ENCODE data around the gene PNLIPRP3. TPM values are rescaled to one million over a fixed set of nuclear protein-coding genes. Genes with fewer than 3 reads are reported as not detected.
"Not testable (repeated sequence)": the region's sequence is repeated elsewhere in the genome, so short reads cannot be mapped to it uniquely, and the experiment has no call there.

The PNLIPRP3 gene
- total RNA-seq (2014; rRNA removed; shearing (Covaris generic)) = not detected in 2 replicates
- polyA plus RNA-seq (2014; cell fraction: nucleus; rRNA removed) = not detected in 2 replicates

DNA sequence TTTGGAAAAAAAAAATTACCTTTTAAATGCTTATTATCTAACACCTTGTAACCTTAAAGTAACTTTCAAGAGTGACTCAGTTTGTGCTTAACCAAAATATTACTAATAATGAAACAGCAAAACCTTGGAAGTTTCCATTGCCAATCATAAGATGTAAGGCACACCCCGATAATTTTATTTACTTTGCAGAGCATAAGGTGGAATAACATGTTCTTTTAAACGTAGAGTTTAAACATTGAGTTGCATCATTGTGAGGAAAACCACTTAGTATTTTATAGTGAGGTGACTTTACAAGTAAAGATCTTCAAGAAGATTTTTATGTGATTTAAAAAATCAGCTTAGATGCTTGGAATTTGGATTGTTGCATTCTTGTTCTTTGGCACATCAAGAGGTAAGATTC, at the start of gene PNLIPRP3:
PNLIPRP3 (plus strand) TSS at position 177 of the 400 bp plus-strand sequence; CDS start at position 343, 166 bp downstream.
- DNase-seq (ENCODE audit: extremely low read depth, low read depth) = no peak

DNA sequence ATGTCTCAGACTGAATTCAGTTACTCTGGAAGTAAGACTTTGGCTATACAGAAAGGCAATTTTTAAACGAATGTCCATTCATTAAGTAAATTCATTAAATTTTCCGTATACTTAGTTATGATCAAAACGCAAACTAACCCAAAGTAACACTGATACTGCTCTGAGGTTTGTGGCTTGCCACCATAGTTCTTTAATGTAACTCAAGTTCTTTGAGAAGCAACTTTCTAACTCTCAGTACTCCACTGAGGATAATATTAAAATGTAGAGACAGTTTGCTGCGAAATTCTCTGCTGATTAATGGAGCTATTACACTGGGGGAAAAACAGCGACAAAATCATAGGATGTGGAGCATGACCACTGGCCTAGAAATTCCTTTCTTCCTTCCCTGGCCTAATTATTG, 45.4 kb upstream of the PNLIPRP3 start:
- no peak for DNase-seq (ENCODE audit: extremely low read depth, low read depth)

DNA sequence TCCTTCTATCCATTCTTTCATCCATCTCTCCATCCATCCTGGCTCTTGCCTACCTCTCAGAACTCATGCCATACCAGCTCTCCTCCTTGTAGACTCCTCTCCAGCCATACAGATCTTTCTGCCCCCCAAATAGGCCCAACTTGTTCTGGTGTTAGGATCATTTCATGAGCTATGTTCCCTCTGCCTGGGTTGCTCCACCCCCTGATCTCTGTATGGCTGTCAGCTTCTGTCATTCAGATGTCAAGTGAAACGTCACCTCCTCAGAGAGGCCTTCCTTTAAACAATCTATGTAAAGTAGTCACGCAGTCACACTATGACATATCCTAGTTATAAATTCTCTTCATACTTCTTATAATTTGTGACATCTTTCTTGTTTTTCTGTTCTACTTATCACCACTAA, 42.3 kb upstream of the PNLIPRP3 start:
- no peak for DNase-seq (ENCODE audit: extremely low read depth, low read depth)

DNA sequence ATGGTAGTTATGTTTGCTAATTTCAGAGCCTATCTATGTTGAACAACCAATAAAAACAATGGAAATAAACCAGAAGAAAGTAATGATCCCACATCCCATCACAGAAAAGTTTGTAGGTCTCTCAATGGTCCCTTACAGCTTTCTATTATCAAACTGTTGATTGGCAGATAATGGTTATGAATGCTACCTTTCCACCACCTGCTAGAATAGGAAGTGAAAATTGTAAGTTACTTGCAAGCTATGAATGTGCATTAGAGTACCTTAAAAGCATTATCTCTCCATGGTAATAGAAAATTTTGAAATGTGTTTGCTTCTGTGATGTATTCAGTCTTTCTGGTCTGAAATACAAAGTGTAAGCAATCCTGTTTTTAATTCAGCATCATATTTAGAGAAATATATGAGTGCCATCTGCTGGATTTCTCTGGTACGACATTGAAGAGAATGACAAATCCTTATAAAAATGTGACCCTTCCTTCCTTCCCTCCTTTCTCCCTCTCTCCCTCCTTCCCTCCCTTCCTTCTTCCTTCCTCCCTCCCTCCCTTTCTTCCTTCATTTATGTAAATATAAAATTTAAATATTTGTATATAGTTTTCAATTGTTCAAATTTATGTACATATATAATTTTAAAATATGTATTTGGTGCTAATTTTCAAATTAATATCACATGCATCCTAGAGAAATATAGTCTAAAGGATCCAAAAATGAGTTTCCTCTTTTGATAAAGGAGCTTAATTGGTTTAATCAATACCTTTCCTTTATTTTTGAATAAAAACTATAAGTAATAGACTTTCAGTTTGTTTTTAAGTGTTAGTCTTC, 41.4 kb upstream of the PNLIPRP3 start:
- peak; percentile 28 for DNase-seq (ENCODE audit: extremely low read depth, low read depth)

DNA sequence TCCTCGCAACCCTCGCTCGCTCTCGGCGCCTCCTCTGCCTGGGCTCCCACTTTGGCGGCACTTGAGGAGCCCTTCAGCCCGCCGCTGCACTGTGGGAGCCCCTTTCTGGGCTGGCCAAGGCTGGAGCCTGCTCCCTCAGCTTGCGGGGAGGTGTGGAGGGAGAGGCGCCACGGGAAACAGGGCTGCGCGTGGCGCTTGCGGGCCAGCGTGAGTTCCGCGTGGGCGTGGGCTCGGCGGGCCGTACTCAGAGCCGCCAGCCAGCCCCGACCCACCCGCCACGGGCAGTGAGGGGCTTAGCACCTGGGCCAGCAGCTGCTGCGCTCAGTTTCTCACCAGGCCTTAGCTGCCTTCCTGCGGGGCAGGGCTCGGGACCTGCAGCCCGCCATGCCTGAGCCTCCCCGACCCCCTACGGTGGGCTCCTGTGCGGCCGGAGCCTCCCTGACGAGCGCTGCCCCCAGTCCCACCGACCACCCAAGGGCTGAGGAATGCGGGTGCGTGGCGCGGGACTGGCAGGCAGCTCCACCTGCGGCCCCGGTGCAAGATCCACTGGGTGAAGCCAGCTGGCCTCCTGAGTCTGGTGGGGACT, 34.3 kb upstream of the PNLIPRP3 start:
- DNase-seq (ENCODE audit: extremely low read depth, low read depth) = not testable (repeated sequence)

DNA sequence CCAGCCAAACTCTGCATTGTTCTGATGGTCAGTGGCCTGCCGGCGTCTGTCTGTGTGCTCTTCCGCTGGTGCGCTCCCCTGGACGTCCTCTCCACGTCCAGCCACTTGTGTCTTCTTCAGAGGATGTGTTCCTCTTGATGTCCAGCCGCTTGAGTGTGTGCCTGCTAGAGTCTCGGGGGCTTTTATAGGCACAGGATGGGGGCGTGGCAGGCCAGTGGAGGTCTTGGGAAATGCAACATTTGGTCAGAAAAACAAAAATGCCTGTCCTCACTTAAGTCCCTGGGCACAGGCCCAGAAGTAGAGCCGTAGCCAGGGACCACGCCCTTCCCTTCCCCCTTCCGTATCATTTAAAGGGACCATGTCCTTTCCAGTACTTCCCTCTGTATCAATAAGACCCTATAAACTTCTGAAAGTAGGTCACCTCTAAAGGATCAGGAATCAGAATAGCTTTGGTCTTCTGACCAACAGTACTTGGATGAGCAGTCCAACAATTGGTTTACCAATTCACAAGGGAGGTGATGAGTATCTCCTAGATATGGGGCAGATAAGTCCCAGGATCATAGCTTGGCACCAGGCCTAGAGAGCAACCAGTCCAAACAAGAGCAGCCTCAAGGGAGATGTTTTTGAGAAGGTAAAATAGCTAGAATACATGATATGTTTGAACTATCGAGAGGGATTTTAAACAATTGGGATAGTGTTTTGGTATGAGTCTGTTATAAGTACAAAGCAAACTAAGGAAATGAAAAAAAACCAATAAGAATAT, 32.2 kb upstream of the PNLIPRP3 start:
- no peak for DNase-seq (ENCODE audit: extremely low read depth, low read depth)

DNA sequence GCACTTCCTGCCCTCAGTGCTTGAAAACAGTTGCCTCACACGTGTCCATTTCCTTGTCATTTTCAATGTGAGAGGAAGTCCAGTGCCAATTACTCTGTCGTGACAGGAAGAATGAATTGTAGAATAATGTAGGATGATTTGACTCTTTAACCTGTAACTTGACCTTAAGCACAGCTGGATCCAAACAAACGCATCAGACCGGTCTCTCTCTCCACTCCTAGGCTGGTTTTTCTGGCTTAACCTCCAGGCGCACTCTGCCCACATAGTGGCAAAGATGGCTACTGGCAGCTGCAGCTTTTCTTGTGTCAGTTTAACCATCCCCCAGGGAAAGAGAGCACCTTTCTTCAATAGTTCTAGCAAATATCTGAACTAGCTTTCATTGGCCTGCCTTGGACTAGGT, 29.4 kb upstream of the PNLIPRP3 start:
- no peak for DNase-seq (ENCODE audit: extremely low read depth, low read depth)

DNA sequence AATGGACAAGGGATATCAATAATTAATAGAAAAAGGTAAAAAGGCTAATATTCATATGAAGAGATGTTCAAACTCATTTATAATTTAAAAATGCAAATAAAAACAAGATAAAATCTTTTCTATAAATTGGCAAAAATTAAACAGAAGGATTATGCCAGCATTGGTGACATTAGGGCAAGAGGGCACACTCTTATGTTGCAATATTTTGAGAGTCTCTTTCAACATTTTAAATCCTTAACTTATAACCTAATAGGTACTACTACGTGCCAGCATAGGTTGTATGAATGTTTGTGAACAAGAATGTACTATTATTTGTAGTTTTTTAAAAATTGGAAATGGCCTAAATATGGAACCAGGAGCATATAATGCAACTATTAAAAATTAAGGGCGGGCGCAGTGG, 24.8 kb upstream of the PNLIPRP3 start:
- DNase-seq (ENCODE audit: extremely low read depth, low read depth) = no peak

DNA sequence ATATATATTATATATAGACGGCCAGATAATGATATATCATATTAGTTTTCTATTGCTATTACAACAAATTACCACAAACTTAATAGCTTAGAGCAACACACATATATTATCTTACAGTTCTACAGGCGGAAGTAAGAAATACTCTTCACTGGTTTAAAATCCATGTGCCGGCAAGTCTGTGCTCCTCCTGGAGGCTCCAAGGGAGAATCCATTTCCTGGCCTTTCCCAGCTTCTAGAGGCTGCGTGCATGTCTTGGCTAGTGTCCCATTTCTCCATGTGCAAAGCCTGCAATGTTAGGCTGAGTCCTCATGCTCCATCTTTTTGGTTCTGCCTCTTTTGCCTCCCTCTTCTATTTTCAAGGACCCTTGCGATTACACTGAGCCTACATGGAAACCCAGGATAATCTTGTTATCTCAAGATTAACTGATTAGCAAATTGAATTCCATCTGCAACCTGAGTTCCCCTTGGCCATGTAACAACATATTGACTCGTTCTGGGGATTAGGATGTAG, 23.9 kb upstream of the PNLIPRP3 start:
- DNase-seq (ENCODE audit: extremely low read depth, low read depth) = no peak

DNA sequence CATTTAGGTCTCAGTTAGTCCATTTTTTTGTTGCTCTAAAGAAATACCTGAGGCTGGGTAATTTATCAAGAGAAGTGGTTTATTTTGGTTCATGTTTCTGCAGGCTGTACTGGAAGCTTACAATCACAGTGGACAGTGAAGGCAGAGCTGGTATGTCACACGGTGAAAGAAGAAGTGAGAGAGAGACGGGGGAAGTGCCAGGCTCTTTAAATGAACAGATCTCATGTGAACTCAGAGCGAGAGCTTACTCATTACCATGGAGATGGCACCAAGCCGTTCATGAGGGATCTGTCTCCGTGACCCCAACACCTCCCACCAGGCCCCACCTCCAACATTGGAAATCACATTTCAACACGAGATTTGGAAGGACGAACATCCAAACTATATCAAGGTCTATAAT, 18.9 kb upstream of the PNLIPRP3 start:
- DNase-seq (ENCODE audit: extremely low read depth, low read depth) = no peak

DNA sequence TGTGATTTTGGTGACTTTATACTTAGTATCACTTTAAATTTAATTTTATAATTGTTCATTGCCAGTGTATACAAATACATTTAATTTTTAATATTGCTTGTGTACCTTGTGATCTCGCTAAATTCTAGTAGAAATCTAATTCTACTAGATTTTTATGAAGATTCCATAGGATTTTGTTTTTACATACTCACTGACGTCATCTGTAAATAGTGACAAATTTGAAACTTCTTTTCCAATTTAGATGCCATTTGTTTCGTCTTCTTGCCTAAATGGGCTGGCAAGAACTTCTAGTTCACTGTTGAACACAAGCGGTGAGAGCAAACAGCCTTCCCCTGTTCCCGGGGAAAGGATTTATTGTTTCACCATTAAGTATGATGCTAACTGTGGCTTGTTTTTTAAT, 17.3 kb upstream of the PNLIPRP3 start:
- DNase-seq (ENCODE audit: extremely low read depth, low read depth) = no peak

DNA sequence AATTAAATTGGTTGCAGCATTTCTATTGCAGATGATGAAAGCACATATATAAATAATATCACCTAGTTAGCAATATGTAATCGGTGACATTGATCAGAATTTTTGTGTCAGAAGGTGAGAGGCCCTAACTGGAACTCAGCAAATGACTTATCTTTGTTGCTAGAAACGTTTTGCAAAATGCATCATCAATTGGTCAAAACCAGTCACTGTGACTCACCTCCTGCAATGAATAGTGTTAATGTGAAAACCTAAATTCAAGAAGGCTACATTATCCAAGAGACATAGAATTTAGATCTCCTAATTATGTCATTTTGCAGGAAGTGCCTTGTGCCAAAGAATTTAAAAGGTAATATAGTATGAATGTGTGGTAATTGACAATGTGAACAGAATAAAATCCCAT, 9.8 kb upstream of the PNLIPRP3 start:
- no peak for DNase-seq (ENCODE audit: extremely low read depth, low read depth)

DNA sequence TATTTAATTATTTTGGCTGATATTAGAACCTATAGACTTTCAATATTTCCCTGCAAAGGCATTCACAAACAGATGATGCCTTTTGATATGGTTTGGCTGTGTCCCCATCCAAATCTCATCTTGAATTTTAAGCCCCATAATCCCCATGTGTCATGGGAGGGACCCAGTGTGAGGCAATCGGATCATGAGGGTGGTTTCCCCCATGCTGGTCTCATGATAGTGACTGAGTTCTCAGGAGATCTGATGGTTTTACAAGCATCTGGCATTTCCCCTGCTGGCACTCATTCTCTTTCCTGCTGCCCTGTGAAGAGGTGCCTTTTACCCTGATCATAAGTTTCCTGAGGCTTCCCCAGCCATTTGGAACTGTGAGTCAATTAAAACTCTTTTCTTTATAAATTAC, 9.3 kb upstream of the PNLIPRP3 start:
- no peak for DNase-seq (ENCODE audit: extremely low read depth, low read depth)

DNA sequence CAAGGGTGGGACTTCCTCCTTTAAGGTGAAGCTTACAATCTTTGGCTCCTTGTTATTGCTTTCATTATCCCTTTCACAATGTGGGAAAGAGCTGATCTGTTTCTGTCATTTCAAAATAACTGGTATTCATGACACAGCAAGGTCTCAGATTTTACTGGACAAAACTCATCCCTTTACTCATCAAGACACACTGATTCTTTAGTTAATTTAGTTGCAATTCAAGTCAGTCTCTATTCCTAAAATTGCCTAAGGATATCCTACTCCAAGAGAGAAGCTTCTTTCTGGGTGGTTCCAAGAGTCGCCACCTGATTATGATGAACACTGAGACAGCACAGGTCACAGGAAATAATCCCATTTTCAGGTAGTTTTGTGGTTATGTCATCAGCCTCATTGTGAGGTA, 5.8 kb upstream of the PNLIPRP3 start:
- DNase-seq (ENCODE audit: extremely low read depth, low read depth) = no peak

DNA sequence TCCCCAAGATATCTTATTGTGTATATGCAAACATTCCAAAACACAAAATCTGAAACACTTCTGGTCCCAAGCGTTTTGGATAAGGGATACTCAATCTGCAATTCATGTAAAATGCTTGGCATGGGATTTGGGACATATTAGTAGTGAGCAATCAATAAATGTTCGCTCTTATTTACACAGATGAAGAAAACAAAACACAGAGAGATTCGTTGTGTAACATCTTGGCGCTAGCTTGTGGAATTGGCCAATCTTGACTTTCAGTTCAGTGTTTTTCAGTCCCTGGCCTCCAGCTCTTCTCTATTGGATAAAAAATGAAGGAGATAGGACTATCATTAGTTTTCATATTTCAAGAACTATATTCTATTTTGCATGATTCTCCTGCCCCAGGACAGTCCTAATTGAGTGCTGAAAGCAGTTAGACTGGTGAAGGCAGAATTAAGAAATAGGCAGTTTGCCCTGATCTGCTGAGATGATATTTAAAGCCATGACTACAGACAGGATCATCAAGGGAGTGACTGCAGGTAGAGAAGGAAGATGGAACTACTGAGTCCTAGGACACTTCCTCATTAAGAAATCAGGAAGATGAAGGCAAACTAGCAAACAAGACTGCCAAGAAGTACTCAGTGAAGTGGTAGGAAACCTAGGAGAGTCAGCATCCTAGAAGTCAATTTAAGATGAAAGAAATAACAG, 1.8 kb downstream of the PNLIPRP3 start:
- DNase-seq (ENCODE audit: extremely low read depth, low read depth) = no peak

DNA sequence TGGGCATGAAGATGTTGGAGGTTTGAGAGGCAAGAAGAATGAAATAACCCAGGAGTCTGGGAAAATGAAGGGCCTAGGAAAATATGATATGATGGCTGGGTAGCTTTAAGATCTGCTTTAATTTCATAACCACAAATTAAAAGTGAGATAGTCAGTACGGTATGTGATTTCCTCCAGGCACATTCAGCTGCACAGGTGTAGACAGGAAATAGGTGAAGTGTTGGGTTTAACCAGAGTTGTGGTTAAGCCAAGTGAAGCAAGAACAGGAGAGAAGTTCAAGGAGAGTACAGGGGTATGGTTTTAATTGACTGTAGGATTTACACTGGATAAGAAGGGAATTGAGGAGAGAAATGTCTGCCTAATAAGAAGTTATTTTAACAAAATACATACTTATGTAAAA, 2.6 kb downstream of the PNLIPRP3 start:
- DNase-seq (ENCODE audit: extremely low read depth, low read depth) = no peak

DNA sequence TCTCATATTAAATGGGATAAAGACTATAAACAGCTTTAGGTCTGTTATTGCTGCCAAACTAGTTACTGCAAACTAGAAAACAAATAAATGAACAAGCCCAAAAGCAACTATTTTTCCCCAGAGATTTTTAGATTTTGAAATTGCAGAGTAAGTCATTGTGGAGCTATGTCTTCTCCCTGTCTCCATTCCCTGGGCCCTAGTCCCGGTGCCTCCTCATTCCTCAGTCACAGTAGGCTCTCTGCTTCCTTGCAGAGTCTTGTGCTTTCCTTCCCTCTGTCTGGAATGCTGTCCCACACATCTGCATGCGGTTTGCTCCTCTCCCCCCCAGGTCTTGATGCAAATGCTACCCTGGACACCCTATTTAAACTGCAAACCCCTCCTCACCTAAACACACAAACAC, 4.0 kb downstream of the PNLIPRP3 start:
- DNase-seq (ENCODE audit: extremely low read depth, low read depth) = no peak

DNA sequence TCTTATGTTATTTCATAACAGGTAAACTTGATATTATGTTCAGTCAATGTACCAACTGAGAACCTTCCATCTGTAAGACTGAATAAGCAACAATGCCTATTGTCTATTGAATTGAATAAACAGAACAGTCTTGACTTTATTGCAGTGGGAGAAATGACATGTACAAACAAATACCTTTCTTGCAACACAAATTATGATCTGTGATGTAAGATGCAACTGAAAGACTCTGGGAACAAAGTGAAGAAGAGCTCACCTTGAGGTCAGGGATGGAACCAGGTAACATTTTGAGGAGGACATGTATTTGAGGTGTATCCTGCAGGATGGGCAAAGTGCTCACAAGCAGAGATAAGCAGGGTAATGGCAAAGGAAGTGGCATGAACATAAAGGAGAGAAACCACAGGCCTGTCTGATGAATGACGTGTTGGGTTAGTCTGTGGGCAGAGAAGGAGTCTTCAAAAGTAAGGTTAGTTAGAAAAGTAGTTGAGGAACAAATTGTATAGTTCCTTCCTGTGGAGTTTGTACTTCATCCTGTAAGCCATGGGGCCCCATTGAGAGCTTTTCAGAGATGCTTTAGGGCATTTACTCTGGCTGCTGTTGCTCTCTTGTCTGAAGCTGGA, 9.5 kb downstream of the PNLIPRP3 start:
- no peak for DNase-seq (ENCODE audit: extremely low read depth, low read depth)

DNA sequence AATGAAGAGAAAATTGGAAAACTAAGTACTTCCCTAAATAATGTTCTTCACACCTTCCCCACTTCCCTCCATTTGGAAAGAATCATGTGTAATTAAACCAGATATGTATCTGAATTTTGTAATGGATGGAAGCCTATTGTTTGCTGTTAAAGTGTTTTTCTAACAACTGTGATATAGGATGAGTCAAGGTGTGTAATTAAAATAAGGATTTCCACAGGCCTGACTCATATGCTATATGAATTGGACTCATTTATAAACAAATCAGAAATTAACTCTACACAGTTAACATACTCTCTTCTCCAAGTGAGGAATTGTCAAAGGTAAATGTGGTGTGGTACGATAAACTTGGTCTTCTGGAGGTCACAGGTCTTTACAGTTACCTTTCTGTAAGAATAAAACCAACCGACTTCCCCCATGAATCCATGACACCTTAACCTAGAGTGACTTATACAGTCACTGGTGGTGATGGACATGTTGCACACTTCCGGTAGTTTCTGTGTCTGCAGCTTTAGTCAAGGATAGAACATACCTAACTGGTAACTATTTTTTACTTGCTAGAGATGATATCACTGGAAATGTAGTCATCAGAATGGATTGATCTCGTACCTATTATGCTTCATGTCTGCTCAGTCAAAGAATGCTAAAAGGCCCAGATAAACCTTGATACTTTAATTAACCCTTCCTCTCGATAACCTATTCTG, 12.8 kb downstream of the PNLIPRP3 start:
- DNase-seq (ENCODE audit: extremely low read depth, low read depth) = no peak
